ENCODE measurements around the gene PANK2. TPM values are rescaled to one million over a fixed set of nuclear protein-coding genes. Genes with fewer than 3 reads are reported as not detected.
A peak's percentile ranks its signal among the peaks of the same experiment; 100 is the strongest.

Gene PANK2
- total RNA-seq, 4 donors from 2014 or later = 49.0 to 58.1 (median 54.3) TPM

DNA sequence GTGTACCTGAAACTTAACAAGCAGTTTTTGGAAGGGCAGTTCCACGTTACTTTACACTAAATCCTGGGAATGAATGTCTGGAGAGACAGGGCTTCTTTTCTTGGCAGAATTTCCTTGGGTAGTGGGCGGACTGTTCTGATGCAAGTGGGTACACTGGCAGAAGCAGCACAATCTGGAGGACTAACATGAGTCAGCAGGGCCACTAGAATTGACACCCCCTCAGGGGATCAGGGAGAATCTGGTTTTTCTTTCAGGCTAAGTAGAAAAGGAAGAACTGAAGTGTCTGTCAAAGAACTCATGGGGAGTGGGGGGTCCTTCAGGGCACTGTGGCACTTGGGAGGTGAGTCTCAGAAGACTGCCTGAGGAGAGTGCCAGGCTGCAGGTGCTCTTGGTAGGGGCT is 34.6 kb downstream of the PANK2 start:
- TF ChIP-seq EP300 (IDR thresholded peaks at IDR 0.05) (no peak), POLR2AphosphoS5 (IDR thresholded peaks at IDR 0.05) (no peak), POLR2A (IDR thresholded peaks at IDR 0.05) (no peak)
- TF ChIP-seq, protein P1, sequence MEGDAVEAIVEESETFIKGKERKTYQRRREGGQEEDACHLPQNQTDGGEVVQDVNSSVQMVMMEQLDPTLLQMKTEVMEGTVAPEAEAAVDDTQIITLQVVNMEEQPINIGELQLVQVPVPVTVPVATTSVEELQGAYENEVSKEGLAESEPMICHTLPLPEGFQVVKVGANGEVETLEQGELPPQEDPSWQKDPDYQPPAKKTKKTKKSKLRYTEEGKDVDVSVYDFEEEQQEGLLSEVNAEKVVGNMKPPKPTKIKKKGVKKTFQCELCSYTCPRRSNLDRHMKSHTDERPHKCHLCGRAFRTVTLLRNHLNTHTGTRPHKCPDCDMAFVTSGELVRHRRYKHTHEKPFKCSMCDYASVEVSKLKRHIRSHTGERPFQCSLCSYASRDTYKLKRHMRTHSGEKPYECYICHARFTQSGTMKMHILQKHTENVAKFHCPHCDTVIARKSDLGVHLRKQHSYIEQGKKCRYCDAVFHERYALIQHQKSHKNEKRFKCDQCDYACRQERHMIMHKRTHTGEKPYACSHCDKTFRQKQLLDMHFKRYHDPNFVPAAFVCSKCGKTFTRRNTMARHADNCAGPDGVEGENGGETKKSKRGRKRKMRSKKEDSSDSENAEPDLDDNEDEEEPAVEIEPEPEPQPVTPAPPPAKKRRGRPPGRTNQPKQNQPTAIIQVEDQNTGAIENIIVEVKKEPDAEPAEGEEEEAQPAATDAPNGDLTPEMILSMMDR (IDR thresholded peaks at IDR 0.05) = no peak
- Histone ChIP-seq H3K27me3 (no peaks in the 10 kb centered on the region), H3K4me1 (peaks cover 0 to 32% (median 6%) of the 10 kb centered on the region in 3 donors), H3K27ac (no peak overlapping the region), H3K4me3 (no peak overlapping the region), H3K9me3 (no peaks in the 10 kb centered on the region), H3K36me3 (peaks cover 0 to 63% of the 10 kb centered on the region in 2 donors)
- WGBS, 2 donors (ENCODE audit: low coverage in 1 of 2) = 33 to 43% methylated on average over 1 to 2 of the region's 2 CpGs
- ATAC-seq = no peak

DNA sequence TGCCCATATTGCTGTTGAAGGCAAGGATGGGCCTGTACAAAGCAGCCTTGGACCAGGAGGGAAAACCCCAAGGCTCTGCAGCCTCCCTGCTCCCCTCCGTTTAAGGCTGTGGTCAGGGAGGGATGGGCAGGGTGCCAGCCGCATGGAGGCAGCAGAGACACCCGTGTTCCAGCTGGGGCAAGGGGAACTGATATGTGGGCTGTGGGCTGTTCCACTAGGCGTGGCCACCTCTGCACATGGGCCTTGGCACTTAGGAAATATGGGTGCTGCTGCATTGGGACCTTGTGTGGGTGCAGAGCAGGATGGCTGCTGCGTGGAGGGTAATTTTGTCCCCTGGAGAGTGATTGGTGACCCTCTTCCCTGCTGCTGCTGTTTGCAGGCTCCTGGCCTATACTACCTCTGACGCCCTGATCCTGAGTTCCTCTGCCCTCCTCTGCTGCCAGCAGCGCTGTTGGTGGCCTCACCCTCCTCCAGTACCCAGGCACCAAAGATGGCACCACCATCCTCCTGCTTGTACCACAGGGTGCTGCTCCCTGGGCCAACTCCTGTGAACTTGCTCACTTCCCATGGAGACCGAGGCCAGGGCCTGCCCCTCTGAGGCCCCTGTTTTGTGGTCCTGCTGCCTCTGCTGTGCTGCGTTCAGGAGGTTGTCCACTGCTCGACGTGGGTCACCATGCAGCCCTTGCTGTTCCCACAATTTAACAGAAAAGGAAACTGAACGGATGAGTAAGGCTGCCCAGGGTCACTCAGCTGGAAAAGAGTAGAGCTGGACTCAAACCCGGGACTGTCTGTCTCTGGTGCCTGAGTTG is 35.3 kb downstream of the PANK2 start:
- H3K27me3 ChIP-seq = no peaks in the 10 kb centered on the region
- H3K4me1 ChIP-seq = peaks cover 0 to 35% (median 6%) of the 10 kb centered on the region in 3 donors
- peak; percentile 22 for ATAC-seq
- WGBS, 2 donors (ENCODE audit: low coverage in 1 of 2) = 43 to 100% methylated on average over 2 of the region's 13 CpGs
- no peak overlapping the region for H3K27ac ChIP-seq
- no peaks in the 10 kb centered on the region for H3K9me3 ChIP-seq
- no peak overlapping the region for H3K4me3 ChIP-seq
- peaks cover 0 to 60% of the 10 kb centered on the region in 2 donors for H3K36me3 ChIP-seq
- TF ChIP-seq POLR2A (IDR thresholded peaks at IDR 0.05) (no peak), EP300 (IDR thresholded peaks at IDR 0.05) (no peak), POLR2AphosphoS5 (IDR thresholded peaks at IDR 0.05) (peak; percentile 26)
- TF ChIP-seq, protein P1 (IDR thresholded peaks at IDR 0.05) = no peak

- ATAC-seq = no peak
- peaks cover 0 to 56% of the 10 kb centered on the region in 2 donors for H3K36me3 ChIP-seq
- peaks cover 0 to 41% (median 6%) of the 10 kb centered on the region in 3 donors for H3K4me1 ChIP-seq
- no peaks in the 10 kb centered on the region for H3K9me3 ChIP-seq
- WGBS, 2 donors (ENCODE audit: low coverage in 1 of 2) = 85 to 92% methylated on average over 3 to 6 of the region's 11 CpGs
- H3K27me3 ChIP-seq = no peaks in the 10 kb centered on the region
- H3K4me3 ChIP-seq = no peak overlapping the region
- H3K27ac ChIP-seq = no peak overlapping the region
- TF ChIP-seq POLR2AphosphoS5 (IDR thresholded peaks at IDR 0.05) (no peak), EP300 (IDR thresholded peaks at IDR 0.05) (no peak), POLR2A (IDR thresholded peaks at IDR 0.05) (no peak)
- TF ChIP-seq, protein P1 (IDR thresholded peaks at IDR 0.05) = no peak
These were observed 36.0 kb downstream of the PANK2 start for GRCh38 chr20:3925113-3925695.

GRCh38 chr20:3925899-3926638 is 36.9 kb downstream of the PANK2 start:
- Histone ChIP-seq H3K27me3 (no peaks in the 10 kb centered on the region), H3K27ac (no peak overlapping the region), H3K4me1 (peaks cover 0 to 50% (median 6%) of the 10 kb centered on the region in 3 donors), H3K9me3 (no peaks in the 10 kb centered on the region), H3K4me3 (no peak overlapping the region), H3K36me3 (peaks cover 0 to 48% of the 10 kb centered on the region in 2 donors)
- WGBS, 2 donors (ENCODE audit: low coverage in 1 of 2) = 64 to 76% methylated on average over 7 to 8 of the region's 9 CpGs
- TF ChIP-seq EP300 (IDR thresholded peaks at IDR 0.05) (no peak), POLR2AphosphoS5 (IDR thresholded peaks at IDR 0.05) (no peak), POLR2A (IDR thresholded peaks at IDR 0.05) (no peak)
- TF ChIP-seq, protein P1 (IDR thresholded peaks at IDR 0.05) = no peak
- no peak for ATAC-seq

All from gastroesophageal sphincter (tissue), 4 donors.